ENCODE measurements around the gene PARP1. TPM values are rescaled to one million over a fixed set of nuclear protein-coding genes. Genes with fewer than 3 reads are reported as not detected.

The PARP1 gene
- total RNA-seq, 1 experiment from 2014 or later, result 235 TPM

GRCh38 chr1:226320930-226321329, 87.0 kb downstream of the PARP1 start:
- intact Hi-C loops (cut with micrococcal nuclease), result no loop called here
- ChIA-PET CTCF (interaction anchor here (0.7 to 1.4 kb wide), 2 partner anchors 11 to 12 kb away, joined by 3 to 10 read pairs; no protein-coding TSS in a partner anchor), POLR2A (no interaction called here)
- H3K27ac Mint-ChIP-seq (ENCODE audit: low read depth, unreplicated experiment), result no peak overlapping the region
- peaks cover 15% of the 10 kb centered on the region for H3K4me1 Mint-ChIP-seq (ENCODE audit: insufficient read depth, unreplicated experiment)
- no peak for DNase-seq (ENCODE audit: unreplicated experiment)
- no peak for TF ChIP-seq CTCF (IDR thresholded peaks at IDR 0.05; ENCODE audit: unreplicated experiment)
- no TSS peak for BruUV-seq (replicated peaks)
- no peaks in the 10 kb centered on the region for H3K27me3 Mint-ChIP-seq (ENCODE audit: insufficient read depth, unreplicated experiment)
- no peaks in the 10 kb centered on the region for H3K36me3 Mint-ChIP-seq (ENCODE audit: insufficient read depth, unreplicated experiment)
- H3K4me3 Mint-ChIP-seq (ENCODE audit: unreplicated experiment), result no peak overlapping the region
- H3K9me3 Mint-ChIP-seq (ENCODE audit: unreplicated experiment), result no peaks in the 10 kb centered on the region

GRCh38 chr1:226318471-226318870, 89.4 kb downstream of the PARP1 start:
- Mint-ChIP-seq H3K9me3 (ENCODE audit: unreplicated experiment) (no peaks in the 10 kb centered on the region), H3K36me3 (ENCODE audit: insufficient read depth, unreplicated experiment) (no peaks in the 10 kb centered on the region), H3K27me3 (ENCODE audit: insufficient read depth, unreplicated experiment) (no peaks in the 10 kb centered on the region), H3K27ac (ENCODE audit: low read depth, unreplicated experiment) (no peak overlapping the region), H3K4me1 (ENCODE audit: insufficient read depth, unreplicated experiment) (no peaks in the 10 kb centered on the region), H3K4me3 (ENCODE audit: unreplicated experiment) (no peak overlapping the region)
- intact Hi-C loops (cut with micrococcal nuclease), result no loop called here
- BruUV-seq (replicated peaks), result no TSS peak
- TF ChIP-seq CTCF (IDR thresholded peaks at IDR 0.05; ENCODE audit: unreplicated experiment), result no peak
- DNase-seq (ENCODE audit: unreplicated experiment), result no peak
- POLR2A ChIA-PET, result interaction anchor here (0.7 kb wide), 1 partner anchor 14 kb away, joined by 3 read pairs; no protein-coding TSS in a partner anchor
- CTCF ChIA-PET, result interaction anchor here (0.6 kb wide), 1 partner anchor 14 kb away, joined by 3 read pairs; no protein-coding TSS in a partner anchor

- Mint-ChIP-seq H3K4me3 (ENCODE audit: unreplicated experiment) (no peak overlapping the region), H3K4me1 (ENCODE audit: insufficient read depth, unreplicated experiment) (peaks cover 17% of the 10 kb centered on the region), H3K27me3 (ENCODE audit: insufficient read depth, unreplicated experiment) (no peaks in the 10 kb centered on the region), H3K9me3 (ENCODE audit: unreplicated experiment) (no peaks in the 10 kb centered on the region), H3K27ac (ENCODE audit: low read depth, unreplicated experiment) (no peak overlapping the region), H3K36me3 (ENCODE audit: insufficient read depth, unreplicated experiment) (no peaks in the 10 kb centered on the region)
- ChIA-PET CTCF (interaction anchor here (0.8 to 2.9 kb wide), 3 partner anchors 19 to 189 kb away, joined by 3 to 13 read pairs (median 6); no protein-coding TSS in a partner anchor), POLR2A (interaction anchor here (1.6 to 1.9 kb wide), 2 partner anchors 11 to 17 kb away, joined by 5 to 6 read pairs; no protein-coding TSS in a partner anchor)
- DNase-seq (ENCODE audit: unreplicated experiment), result no peak
- BruUV-seq (replicated peaks), result no TSS peak
- TF ChIP-seq CTCF (IDR thresholded peaks at IDR 0.05; ENCODE audit: unreplicated experiment), result no peak
- intact Hi-C loops (cut with micrococcal nuclease), result no loop called here
Measured at GRCh38 chr1:226314055-226314454, 93.8 kb downstream of the PARP1 start.

- Mint-ChIP-seq H3K27ac (ENCODE audit: low read depth, unreplicated experiment) (no peak overlapping the region), H3K4me3 (ENCODE audit: unreplicated experiment) (no peak overlapping the region), H3K36me3 (ENCODE audit: insufficient read depth, unreplicated experiment) (no peaks in the 10 kb centered on the region), H3K4me1 (ENCODE audit: insufficient read depth, unreplicated experiment) (peaks cover 22% of the 10 kb centered on the region), H3K27me3 (ENCODE audit: insufficient read depth, unreplicated experiment) (no peaks in the 10 kb centered on the region), H3K9me3 (ENCODE audit: unreplicated experiment) (no peaks in the 10 kb centered on the region)
- POLR2A ChIA-PET, result interaction anchor here (0.6 to 3.9 kb wide), 3 partner anchors 11 to 145 kb away, joined by 3 to 32 read pairs (median 3); partner anchors contain the start of gene ACBD3
- CTCF ChIA-PET, result interaction anchor here (0.7 to 3.8 kb wide), 2 partner anchors 21 to 46 kb away, joined by 3 to 33 read pairs; no protein-coding TSS in a partner anchor
- no peak for DNase-seq (ENCODE audit: unreplicated experiment)
- no peak for TF ChIP-seq CTCF (IDR thresholded peaks at IDR 0.05; ENCODE audit: unreplicated experiment)
- intact Hi-C loops (cut with micrococcal nuclease), result no loop called here
- no TSS peak for BruUV-seq (replicated peaks)
Measured at GRCh38 chr1:226312065-226312464, 95.8 kb downstream of the PARP1 start.

All from MCF 10A (cell line).